ENCODE results near the gene SLC6A11.

The SLC6A11 gene

GRCh38 chr3:10873415-10873814, 57.4 kb downstream of the SLC6A11 start:
- Histone ChIP-seq H3K9me3 (no peaks in the 10 kb centered on the region), H3K27me3 (no peaks in the 10 kb centered on the region), H3K36me3 (no peaks in the 10 kb centered on the region), H3K4me3 (ENCODE audit: low read depth, low read length) (no peak overlapping the region), H3K4me1 (no peaks in the 10 kb centered on the region)
- TF ChIP-seq CTCF (IDR thresholded peaks at IDR 0.05; ENCODE audit: low read depth, low read length) = no peak
- DNase-seq = no peak

GRCh38 chr3:10875914-10876313, 59.9 kb downstream of the SLC6A11 start:
- H3K4me3 ChIP-seq (ENCODE audit: low read depth, low read length) = no peak overlapping the region
- no peak for TF ChIP-seq CTCF (IDR thresholded peaks at IDR 0.05; ENCODE audit: low read depth, low read length)
- H3K9me3 ChIP-seq = no peaks in the 10 kb centered on the region
- no peaks in the 10 kb centered on the region for H3K4me1 ChIP-seq
- DNase-seq = no peak
- H3K36me3 ChIP-seq = no peaks in the 10 kb centered on the region
- H3K27me3 ChIP-seq = no peaks in the 10 kb centered on the region

GRCh38 chr3:10876661-10877060, 60.6 kb downstream of the SLC6A11 start:
- H3K4me3 ChIP-seq (ENCODE audit: low read depth, low read length) = no peak overlapping the region
- H3K9me3 ChIP-seq = no peaks in the 10 kb centered on the region
- no peaks in the 10 kb centered on the region for H3K27me3 ChIP-seq
- TF ChIP-seq CTCF (IDR thresholded peaks at IDR 0.05; ENCODE audit: low read depth, low read length) = no peak
- H3K4me1 ChIP-seq = no peaks in the 10 kb centered on the region
- DNase-seq = no peak
- H3K36me3 ChIP-seq = no peaks in the 10 kb centered on the region

- no peaks in the 10 kb centered on the region for H3K36me3 ChIP-seq
- TF ChIP-seq CTCF (IDR thresholded peaks at IDR 0.05; ENCODE audit: low read depth, low read length) = no peak
- no peaks in the 10 kb centered on the region for H3K27me3 ChIP-seq
- H3K4me1 ChIP-seq = no peaks in the 10 kb centered on the region
- DNase-seq = no peak
- H3K9me3 ChIP-seq = no peaks in the 10 kb centered on the region
- no peak overlapping the region for H3K4me3 ChIP-seq (ENCODE audit: low read depth, low read length)
Observed at GRCh38 chr3:10882851-10883250, 66.8 kb downstream of the SLC6A11 start.

- TF ChIP-seq CTCF (IDR thresholded peaks at IDR 0.05; ENCODE audit: low read depth, low read length) = peak; percentile 45
- H3K27me3 ChIP-seq = no peaks in the 10 kb centered on the region
- H3K4me1 ChIP-seq = no peaks in the 10 kb centered on the region
- H3K36me3 ChIP-seq = no peaks in the 10 kb centered on the region
- DNase-seq = peak; percentile 12
- no peaks in the 10 kb centered on the region for H3K9me3 ChIP-seq
- H3K4me3 ChIP-seq (ENCODE audit: low read depth, low read length) = no peak overlapping the region
Observed at GRCh38 chr3:10883478-10884234, 67.6 kb downstream of the SLC6A11 start.

GRCh38 chr3:10887015-10887414, 71.0 kb downstream of the SLC6A11 start:
- H3K4me3 ChIP-seq (ENCODE audit: low read depth, low read length) = no peak overlapping the region
- no peak for DNase-seq
- H3K27me3 ChIP-seq = no peaks in the 10 kb centered on the region
- H3K9me3 ChIP-seq = no peaks in the 10 kb centered on the region
- no peaks in the 10 kb centered on the region for H3K36me3 ChIP-seq
- no peaks in the 10 kb centered on the region for H3K4me1 ChIP-seq
- no peak for TF ChIP-seq CTCF (IDR thresholded peaks at IDR 0.05; ENCODE audit: low read depth, low read length)

Measured in BE2C (cell line).